WTC11 (cell line): ENCODE results near the gene SAP30L. TPM values are rescaled to one million over a fixed set of nuclear protein-coding genes. Genes with fewer than 3 reads are reported as not detected.

Source experiments
- ATAC-seq: fragments of 200-7000 bp; cut with Tn5 transposase; 2 replicates; pipeline ENCODE4 v1.10.0; 2021; ENCODE audit warnings: mild to moderate bottlenecking, moderate library complexity
- CTCF ChIA-PET: fragments of 300-600 bp; sonication (Branson Sonifier 250); formaldehyde crosslinking; loops from one replicate; lab custom pipeline; 2021; ENCODE audit warnings: antibody characterized with exemption; lab: Charles Lee
- POLR2A ChIA-PET: fragments of 350-600 bp; sonication (Branson Sonifier 250); formaldehyde crosslinking; loops from one replicate; lab custom pipeline; 2021; ENCODE audit warnings: antibody characterized with exemption; lab: Charles Lee
- DNase-seq: peaks from one replicate; pipeline ENCODE4 v3.0.0; 2021; ENCODE audit warnings: low spot score
- H3K27ac Mint-ChIP-seq: 2 replicates; pipeline ENCODE4 v1.8.0; 2021; ENCODE audit warnings: mixed read lengths
- H3K27me3 Mint-ChIP-seq: 2 replicates; pipeline ENCODE4 v1.8.0; 2021; ENCODE audit warnings: low read depth, mild to moderate bottlenecking, moderate library complexity, mixed read lengths
- H3K36me3 Mint-ChIP-seq: 2 replicates; pipeline ENCODE4 v1.8.0; 2021; ENCODE audit warnings: mixed read lengths
- H3K4me1 Mint-ChIP-seq: 2 replicates; pipeline ENCODE4 v1.8.0; 2022; ENCODE audit warnings: mixed read lengths
- H3K4me3 Mint-ChIP-seq: 2 replicates; pipeline ENCODE4 v1.8.0; 2021; ENCODE audit warnings: mild to moderate bottlenecking, moderate library complexity, mixed read lengths
- H3K9me3 Mint-ChIP-seq: 2 replicates; pipeline ENCODE4 v1.8.0; 2021; ENCODE audit warnings: mixed read lengths
- ATF1 ChIP-seq: sonication (generic); formaldehyde crosslinking; IDR thresholded peaks from 2 replicates; pipeline ENCODE4 v1.8.1; 2023; ENCODE audit warnings: mild to moderate bottlenecking, moderate library complexity, missing genetic modification reagents
- ELF4 ChIP-seq: sonication (generic); formaldehyde crosslinking; IDR thresholded peaks from 2 replicates; pipeline ENCODE4 v1.8.1; 2022; ENCODE audit warnings: low read depth, mild to moderate bottlenecking, moderate library complexity, missing genetic modification reagents
- EMX1 ChIP-seq: fragments of 250-450 bp; sonication (Bioruptor Pico); IDR thresholded peaks from 2 replicates; pipeline ENCODE4 v1.8.0; 2021; ENCODE audit warnings: mild to moderate bottlenecking
- FOXK1 ChIP-seq: sonication (generic); formaldehyde crosslinking; IDR thresholded peaks from 2 replicates; pipeline ENCODE4 v1.8.0; 2022; ENCODE audit warnings: mild to moderate bottlenecking, moderate library complexity, missing genetic modification reagents
- NR1H2 ChIP-seq: sonication (generic); formaldehyde crosslinking; IDR thresholded peaks from 2 replicates; pipeline ENCODE4 v1.9.0; 2021; ENCODE audit warnings: mild to moderate bottlenecking, moderate library complexity, missing genetic modification reagents
- RELA ChIP-seq: sonication (generic); formaldehyde crosslinking; IDR thresholded peaks from 2 replicates; pipeline ENCODE4 v1.8.1; 2022; ENCODE audit warnings: missing genetic modification reagents, mild to moderate bottlenecking, borderline replicate concordance
- RORB ChIP-seq: fragments of 250-450 bp; sonication (Bioruptor Pico); IDR thresholded peaks from 2 replicates; pipeline ENCODE4 v1.9.0; 2021; ENCODE audit warnings: mild to moderate bottlenecking
- ZNF263 ChIP-seq: sonication (generic); formaldehyde crosslinking; IDR thresholded peaks from 2 replicates; pipeline ENCODE4 v1.8.1; 2022; ENCODE audit warnings: low read depth, mild to moderate bottlenecking, moderate library complexity, missing genetic modification reagents
- ZNF317 ChIP-seq: sonication (generic); formaldehyde crosslinking; IDR thresholded peaks from 2 replicates; pipeline ENCODE4 v1.8.1; 2023; ENCODE audit warnings: low read depth, mild to moderate bottlenecking, moderate library complexity, missing genetic modification reagents, borderline replicate concordance
- total RNA-seq: library from RNA; stranded (reverse); gene quantifications from 3 replicates; pipeline ENCODE4 v1.2.3, GENCODE V29; 2021
- TF ChIP-seq, protein P1 (sequence below): sonication (generic); formaldehyde crosslinking; IDR thresholded peaks from 2 replicates; pipeline ENCODE4 v1.8.1; 2023; ENCODE audit warnings: mild to moderate bottlenecking, missing genetic modification reagents, moderate library complexity
- TF ChIP-seq, protein P2 (sequence below): sonication (generic); formaldehyde crosslinking; IDR thresholded peaks from 2 replicates; pipeline ENCODE4 v1.8.1; 2022; ENCODE audit warnings: mild to moderate bottlenecking, missing genetic modification reagents, moderate library complexity, borderline replicate concordance
- TF ChIP-seq, protein P3 (sequence below): fragments of 250-450 bp; sonication (Bioruptor Pico); IDR thresholded peaks from 2 replicates; pipeline ENCODE4 v2.1.2; 2022; ENCODE audit warnings: mild to moderate bottlenecking, moderate library complexity
- TF ChIP-seq, protein P4 (sequence below): sonication (generic); formaldehyde crosslinking; IDR thresholded peaks from 2 replicates; pipeline ENCODE4 v1.8.1; 2023; ENCODE audit warnings: mild to moderate bottlenecking, missing genetic modification reagents, moderate library complexity
- TF ChIP-seq, protein P5 (sequence below): sonication (generic); formaldehyde crosslinking; IDR thresholded peaks from 2 replicates; pipeline ENCODE4 v1.8.1; 2023; ENCODE audit warnings: mild to moderate bottlenecking, missing genetic modification reagents, borderline replicate concordance
- TF ChIP-seq, protein P6 (sequence below): sonication (generic); formaldehyde crosslinking; IDR thresholded peaks from 2 replicates; pipeline ENCODE4 v1.8.1; 2023; ENCODE audit warnings: mild to moderate bottlenecking, moderate library complexity, missing genetic modification reagents

SAP30L gene
- total RNA-seq, 1 experiment from 2014 or later, result 33.5 TPM

DNA sequence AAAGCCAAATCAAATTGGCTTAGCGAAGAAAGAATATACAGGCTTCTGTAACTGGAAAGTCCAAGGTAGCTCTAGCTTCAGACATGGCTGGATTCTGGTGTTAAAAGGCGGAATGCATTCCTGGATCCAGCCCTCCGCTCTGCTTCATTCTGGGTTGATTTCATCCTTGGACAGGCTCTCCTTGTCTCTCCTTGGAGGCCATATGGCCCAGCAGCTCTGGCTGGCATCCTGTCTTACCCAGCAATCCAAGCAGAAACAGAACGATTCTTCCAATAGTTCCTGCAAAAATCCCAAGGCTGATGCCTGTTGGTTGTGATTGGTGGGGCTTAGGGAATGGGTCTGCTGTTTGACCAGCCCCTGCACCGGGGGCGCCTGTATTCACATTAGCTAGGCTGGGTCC is 37.0 kb upstream of the SAP30L start:
- POLR2A ChIA-PET, result no interaction called here
- DNase-seq (no peak), ATAC-seq (no peak)
- peaks cover 5% of the 10 kb centered on the region for H3K36me3 Mint-ChIP-seq
- H3K27me3 Mint-ChIP-seq, result no peaks in the 10 kb centered on the region; the same call in 1 of the 2 replicates
- peaks cover 13% of the 10 kb centered on the region for H3K4me1 Mint-ChIP-seq
- H3K4me3 Mint-ChIP-seq, result no peak overlapping the region
- no peak overlapping the region for H3K27ac Mint-ChIP-seq
- CTCF ChIA-PET, result interaction anchor here (0.9 to 1.2 kb wide), 2 partner anchors 212 to 337 kb away, joined by 3 to 4 read pairs; no protein-coding TSS in a partner anchor
- TF ChIP-seq, protein P1, sequence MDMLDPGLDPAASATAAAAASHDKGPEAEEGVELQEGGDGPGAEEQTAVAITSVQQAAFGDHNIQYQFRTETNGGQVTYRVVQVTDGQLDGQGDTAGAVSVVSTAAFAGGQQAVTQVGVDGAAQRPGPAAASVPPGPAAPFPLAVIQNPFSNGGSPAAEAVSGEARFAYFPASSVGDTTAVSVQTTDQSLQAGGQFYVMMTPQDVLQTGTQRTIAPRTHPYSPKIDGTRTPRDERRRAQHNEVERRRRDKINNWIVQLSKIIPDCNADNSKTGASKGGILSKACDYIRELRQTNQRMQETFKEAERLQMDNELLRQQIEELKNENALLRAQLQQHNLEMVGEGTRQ (CRISPR knock-in tag), result no peak
- TF ChIP-seq, protein P2, sequence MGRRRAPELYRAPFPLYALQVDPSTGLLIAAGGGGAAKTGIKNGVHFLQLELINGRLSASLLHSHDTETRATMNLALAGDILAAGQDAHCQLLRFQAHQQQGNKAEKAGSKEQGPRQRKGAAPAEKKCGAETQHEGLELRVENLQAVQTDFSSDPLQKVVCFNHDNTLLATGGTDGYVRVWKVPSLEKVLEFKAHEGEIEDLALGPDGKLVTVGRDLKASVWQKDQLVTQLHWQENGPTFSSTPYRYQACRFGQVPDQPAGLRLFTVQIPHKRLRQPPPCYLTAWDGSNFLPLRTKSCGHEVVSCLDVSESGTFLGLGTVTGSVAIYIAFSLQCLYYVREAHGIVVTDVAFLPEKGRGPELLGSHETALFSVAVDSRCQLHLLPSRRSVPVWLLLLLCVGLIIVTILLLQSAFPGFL, result no peak
- no peak for TF ChIP-seq ATF1 (CRISPR knock-in tag)
- TF ChIP-seq, protein P3, sequence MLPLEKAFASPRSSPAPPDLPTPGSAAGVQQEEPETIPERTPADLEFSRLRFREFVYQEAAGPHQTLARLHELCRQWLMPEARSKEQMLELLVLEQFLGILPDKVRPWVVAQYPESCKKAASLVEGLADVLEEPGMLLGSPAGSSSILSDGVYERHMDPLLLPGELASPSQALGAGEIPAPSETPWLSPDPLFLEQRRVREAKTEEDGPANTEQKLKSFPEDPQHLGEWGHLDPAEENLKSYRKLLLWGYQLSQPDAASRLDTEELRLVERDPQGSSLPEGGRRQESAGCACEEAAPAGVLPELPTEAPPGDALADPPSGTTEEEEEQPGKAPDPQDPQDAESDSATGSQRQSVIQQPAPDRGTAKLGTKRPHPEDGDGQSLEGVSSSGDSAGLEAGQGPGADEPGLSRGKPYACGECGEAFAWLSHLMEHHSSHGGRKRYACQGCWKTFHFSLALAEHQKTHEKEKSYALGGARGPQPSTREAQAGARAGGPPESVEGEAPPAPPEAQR (CRISPR knock-in tag), result no peak
- no peak for TF ChIP-seq EMX1 (CRISPR knock-in tag)
- TF ChIP-seq, protein P4, sequence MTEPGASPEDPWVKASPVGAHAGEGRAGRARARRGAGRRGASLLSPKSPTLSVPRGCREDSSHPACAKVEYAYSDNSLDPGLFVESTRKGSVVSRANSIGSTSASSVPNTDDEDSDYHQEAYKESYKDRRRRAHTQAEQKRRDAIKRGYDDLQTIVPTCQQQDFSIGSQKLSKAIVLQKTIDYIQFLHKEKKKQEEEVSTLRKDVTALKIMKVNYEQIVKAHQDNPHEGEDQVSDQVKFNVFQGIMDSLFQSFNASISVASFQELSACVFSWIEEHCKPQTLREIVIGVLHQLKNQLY (CRISPR knock-in tag), result no peak
- TF ChIP-seq ZNF317 (CRISPR knock-in tag), result no peak
- TF ChIP-seq, protein P5, sequence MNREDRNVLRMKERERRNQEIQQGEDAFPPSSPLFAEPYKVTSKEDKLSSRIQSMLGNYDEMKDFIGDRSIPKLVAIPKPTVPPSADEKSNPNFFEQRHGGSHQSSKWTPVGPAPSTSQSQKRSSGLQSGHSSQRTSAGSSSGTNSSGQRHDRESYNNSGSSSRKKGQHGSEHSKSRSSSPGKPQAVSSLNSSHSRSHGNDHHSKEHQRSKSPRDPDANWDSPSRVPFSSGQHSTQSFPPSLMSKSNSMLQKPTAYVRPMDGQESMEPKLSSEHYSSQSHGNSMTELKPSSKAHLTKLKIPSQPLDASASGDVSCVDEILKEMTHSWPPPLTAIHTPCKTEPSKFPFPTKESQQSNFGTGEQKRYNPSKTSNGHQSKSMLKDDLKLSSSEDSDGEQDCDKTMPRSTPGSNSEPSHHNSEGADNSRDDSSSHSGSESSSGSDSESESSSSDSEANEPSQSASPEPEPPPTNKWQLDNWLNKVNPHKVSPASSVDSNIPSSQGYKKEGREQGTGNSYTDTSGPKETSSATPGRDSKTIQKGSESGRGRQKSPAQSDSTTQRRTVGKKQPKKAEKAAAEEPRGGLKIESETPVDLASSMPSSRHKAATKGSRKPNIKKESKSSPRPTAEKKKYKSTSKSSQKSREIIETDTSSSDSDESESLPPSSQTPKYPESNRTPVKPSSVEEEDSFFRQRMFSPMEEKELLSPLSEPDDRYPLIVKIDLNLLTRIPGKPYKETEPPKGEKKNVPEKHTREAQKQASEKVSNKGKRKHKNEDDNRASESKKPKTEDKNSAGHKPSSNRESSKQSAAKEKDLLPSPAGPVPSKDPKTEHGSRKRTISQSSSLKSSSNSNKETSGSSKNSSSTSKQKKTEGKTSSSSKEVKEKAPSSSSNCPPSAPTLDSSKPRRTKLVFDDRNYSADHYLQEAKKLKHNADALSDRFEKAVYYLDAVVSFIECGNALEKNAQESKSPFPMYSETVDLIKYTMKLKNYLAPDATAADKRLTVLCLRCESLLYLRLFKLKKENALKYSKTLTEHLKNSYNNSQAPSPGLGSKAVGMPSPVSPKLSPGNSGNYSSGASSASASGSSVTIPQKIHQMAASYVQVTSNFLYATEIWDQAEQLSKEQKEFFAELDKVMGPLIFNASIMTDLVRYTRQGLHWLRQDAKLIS (CRISPR knock-in tag), result no peak
- TF ChIP-seq, protein P6, sequence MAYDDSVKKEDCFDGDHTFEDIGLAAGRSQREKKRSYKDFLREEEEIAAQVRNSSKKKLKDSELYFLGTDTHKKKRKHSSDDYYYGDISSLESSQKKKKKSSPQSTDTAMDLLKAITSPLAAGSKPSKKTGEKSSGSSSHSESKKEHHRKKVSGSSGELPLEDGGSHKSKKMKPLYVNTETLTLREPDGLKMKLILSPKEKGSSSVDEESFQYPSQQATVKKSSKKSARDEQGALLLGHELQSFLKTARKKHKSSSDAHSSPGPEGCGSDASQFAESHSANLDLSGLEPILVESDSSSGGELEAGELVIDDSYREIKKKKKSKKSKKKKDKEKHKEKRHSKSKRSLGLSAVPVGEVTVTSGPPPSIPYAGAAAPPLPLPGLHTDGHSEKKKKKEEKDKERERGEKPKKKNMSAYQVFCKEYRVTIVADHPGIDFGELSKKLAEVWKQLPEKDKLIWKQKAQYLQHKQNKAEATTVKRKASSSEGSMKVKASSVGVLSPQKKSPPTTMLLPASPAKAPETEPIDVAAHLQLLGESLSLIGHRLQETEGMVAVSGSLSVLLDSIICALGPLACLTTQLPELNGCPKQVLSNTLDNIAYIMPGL (CRISPR knock-in tag), result no peak
- TF ChIP-seq ZNF263, result no peak
- TF ChIP-seq RELA (CRISPR knock-in tag), result no peak
- no peak for TF ChIP-seq RORB
- TF ChIP-seq ELF4 (CRISPR knock-in tag), result no peak
- no peak for TF ChIP-seq FOXK1
- no peak for TF ChIP-seq NR1H2 (CRISPR knock-in tag)
- H3K9me3 Mint-ChIP-seq, result no peaks in the 10 kb centered on the region
